OCI-LY7 (cell line): ENCODE results near the gene GP5. TPM values are rescaled to one million over a fixed set of nuclear protein-coding genes. Genes with fewer than 3 reads are reported as not detected.

Experiments used
- BruUV-seq: library from RNA; stranded (reverse); fragments of 400-500 nt; replicated peaks from 2 replicates; lab custom pipeline; 2021; lab: Mats Ljungman, UMichigan
- CTCF ChIA-PET: fragments of 300-600 bp; sonication (Branson Sonifier 250); formaldehyde crosslinking; loops from one replicate; lab custom pipeline; 2022; ENCODE audit warnings: antibody characterized with exemption; ENCODE audit not compliant: unreplicated experiment; lab: Charles Lee
- POLR2A ChIA-PET: fragments of 300-600 bp; sonication (Branson Sonifier 250); formaldehyde crosslinking; loops from one replicate; lab custom pipeline; 2022; ENCODE audit warnings: antibody characterized with exemption; lab: Charles Lee
- DNase-seq: peaks from one replicate; pipeline ENCODE4 v3.0.0-alpha.2; 2015; ENCODE audit warnings: low spot score
- H2AFZ ChIP-seq: fragments of 200-600 bp; sonication (generic), shearing (Covaris generic); 2 replicates; pipeline ENCODE4 v1.6.1; 2014; ENCODE audit warnings: mild to moderate bottlenecking, antibody characterized with exemption, low read length, moderate library complexity
- H3K27ac ChIP-seq: fragments of 200-600 bp; sonication (generic); 2 replicates; pipeline ENCODE4 v1.5.1; 2014; ENCODE audit warnings: mixed run types, low read depth, mild to moderate bottlenecking, moderate library complexity, low read length, inconsistent platforms; ENCODE audit not compliant: poor library complexity, severe bottlenecking
- H3K36me3 ChIP-seq: fragments of 200-600 bp; sonication (generic); 2 replicates; pipeline ENCODE4 v1.6.1; 2014; ENCODE audit warnings: mild to moderate bottlenecking, antibody characterized with exemption, low read length, moderate library complexity, mixed read lengths; ENCODE audit not compliant: insufficient read depth
- H3K4me1 ChIP-seq: fragments of 200-600 bp; sonication (generic); 2 replicates; pipeline ENCODE4 v1.5.1; 2014; ENCODE audit warnings: mild to moderate bottlenecking, low read length; ENCODE audit not compliant: insufficient read depth, poor library complexity, severe bottlenecking
- H3K4me2 ChIP-seq: fragments of 200-600 bp; sonication (generic); 2 replicates; pipeline ENCODE4 v1.6.1; 2014; ENCODE audit warnings: mild to moderate bottlenecking, low read length
- H3K4me3 ChIP-seq: fragments of 200-600 bp; sonication (generic); 2 replicates; pipeline ENCODE4 v1.5.1; 2014; ENCODE audit warnings: mild to moderate bottlenecking, low read depth, low read length; ENCODE audit not compliant: poor library complexity, severe bottlenecking
- H3K79me2 ChIP-seq: fragments of 200-600 bp; sonication (generic); 2 replicates; pipeline ENCODE4 v1.6.1; 2016; ENCODE audit warnings: low read depth, mild to moderate bottlenecking, low read length, moderate library complexity, mixed read lengths; ENCODE audit not compliant: insufficient read depth
- H3K9me2 ChIP-seq: fragments of 200-600 bp; sonication (generic); 2 replicates; pipeline ENCODE4 v1.6.1; 2016; ENCODE audit warnings: mild to moderate bottlenecking, low read length, mixed read lengths; ENCODE audit not compliant: insufficient read depth
- H3K9me3 ChIP-seq: fragments of 200-600 bp; sonication (generic); 2 replicates; pipeline ENCODE4 v1.6.1; 2014; ENCODE audit warnings: mild to moderate bottlenecking, mixed run types, low read length, mixed read lengths
- H4K20me1 ChIP-seq: fragments of 200-600 bp; sonication (generic); 2 replicates; pipeline ENCODE4 v1.6.1; 2014; ENCODE audit warnings: mild to moderate bottlenecking, antibody characterized with exemption, low read length, moderate library complexity, mixed read lengths; ENCODE audit not compliant: insufficient read depth
- EZH2phosphoT487 ChIP-seq: fragments of 200-600 bp; sonication (generic); IDR thresholded peaks from 2 replicates; pipeline ENCODE4 v1.6.1; 2018; ENCODE audit warnings: low read depth, borderline replicate concordance, mild to moderate bottlenecking, mixed run types, antibody characterized with exemption, low read length, moderate library complexity, mixed read lengths
- intact Hi-C: fragments of 100-400 bp; cut with micrococcal nuclease; formaldehyde crosslinking; loops from one replicate; pipeline ENCODE4 v1.10.0; 2022; ENCODE audit not compliant: unreplicated experiment
- total RNA-seq, 2 experiments: library from RNA; depleted of rRNA in 1 of 2; stranded (reverse); fragments of >200 nt in 1 of 2; shearing (Covaris generic) in 1 of 2; gene quantifications; 2 replicates each; pipeline ENCODE4 v1.2.3, GENCODE V29; 2014 to 2022
- TF ChIP-seq, protein P1 (sequence below): fragments of 200-600 bp; sonication (generic); conservative IDR thresholded peaks from 2 replicates; pipeline ENCODE4 v1.5.1; 2014; ENCODE audit warnings: mild to moderate bottlenecking, antibody characterized with exemption, low read length, moderate library complexity, mixed read lengths

The GP5 gene
- total RNA-seq, 2 experiments from 2014 or later, result 0.03 TPM; not detected in 1

DNA sequence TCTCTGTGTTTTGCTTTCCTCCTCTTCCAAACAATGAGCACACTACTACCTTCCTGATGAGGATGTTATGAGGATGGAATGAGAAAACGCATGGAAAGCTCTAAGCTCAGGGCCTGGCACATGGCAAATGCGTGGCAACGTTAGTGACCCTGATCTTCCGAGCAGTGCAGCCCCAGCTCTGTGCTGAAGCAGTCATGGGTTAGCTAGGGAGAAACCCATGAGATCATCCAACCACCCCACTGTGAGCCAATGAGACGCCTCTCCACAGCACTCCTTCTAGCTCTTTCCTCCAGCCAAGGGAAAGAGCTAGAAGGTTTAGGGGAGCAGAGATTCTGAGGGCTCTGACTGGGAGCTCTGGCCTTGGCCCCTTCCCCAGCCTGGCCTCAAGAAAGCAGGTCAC lies 52.4 kb downstream of the GP5 start:
- Histone ChIP-seq H3K9me2 (no peaks in the 10 kb centered on the region), H3K9me3 (no peaks in the 10 kb centered on the region), H3K4me1 (no peaks in the 10 kb centered on the region), H3K4me2 (no peak overlapping the region), H4K20me1 (no peaks in the 10 kb centered on the region), H3K36me3 (no peaks in the 10 kb centered on the region), H3K4me3 (no peak overlapping the region), H3K79me2 (no peaks in the 10 kb centered on the region), H2AFZ (no peak overlapping the region), H3K27ac (no peak overlapping the region)
- ChIA-PET CTCF (no interaction called here), POLR2A (interaction anchor here (1.4 kb wide), 1 partner anchor 9 kb away, joined by 4 read pairs; no protein-coding TSS in a partner anchor)
- TF ChIP-seq, protein P1, sequence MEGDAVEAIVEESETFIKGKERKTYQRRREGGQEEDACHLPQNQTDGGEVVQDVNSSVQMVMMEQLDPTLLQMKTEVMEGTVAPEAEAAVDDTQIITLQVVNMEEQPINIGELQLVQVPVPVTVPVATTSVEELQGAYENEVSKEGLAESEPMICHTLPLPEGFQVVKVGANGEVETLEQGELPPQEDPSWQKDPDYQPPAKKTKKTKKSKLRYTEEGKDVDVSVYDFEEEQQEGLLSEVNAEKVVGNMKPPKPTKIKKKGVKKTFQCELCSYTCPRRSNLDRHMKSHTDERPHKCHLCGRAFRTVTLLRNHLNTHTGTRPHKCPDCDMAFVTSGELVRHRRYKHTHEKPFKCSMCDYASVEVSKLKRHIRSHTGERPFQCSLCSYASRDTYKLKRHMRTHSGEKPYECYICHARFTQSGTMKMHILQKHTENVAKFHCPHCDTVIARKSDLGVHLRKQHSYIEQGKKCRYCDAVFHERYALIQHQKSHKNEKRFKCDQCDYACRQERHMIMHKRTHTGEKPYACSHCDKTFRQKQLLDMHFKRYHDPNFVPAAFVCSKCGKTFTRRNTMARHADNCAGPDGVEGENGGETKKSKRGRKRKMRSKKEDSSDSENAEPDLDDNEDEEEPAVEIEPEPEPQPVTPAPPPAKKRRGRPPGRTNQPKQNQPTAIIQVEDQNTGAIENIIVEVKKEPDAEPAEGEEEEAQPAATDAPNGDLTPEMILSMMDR, result no peak
- TF ChIP-seq EZH2phosphoT487, result no peak
- no peak for DNase-seq
- BruUV-seq, result no TSS peak
- intact Hi-C loops, result no loop called here

DNA sequence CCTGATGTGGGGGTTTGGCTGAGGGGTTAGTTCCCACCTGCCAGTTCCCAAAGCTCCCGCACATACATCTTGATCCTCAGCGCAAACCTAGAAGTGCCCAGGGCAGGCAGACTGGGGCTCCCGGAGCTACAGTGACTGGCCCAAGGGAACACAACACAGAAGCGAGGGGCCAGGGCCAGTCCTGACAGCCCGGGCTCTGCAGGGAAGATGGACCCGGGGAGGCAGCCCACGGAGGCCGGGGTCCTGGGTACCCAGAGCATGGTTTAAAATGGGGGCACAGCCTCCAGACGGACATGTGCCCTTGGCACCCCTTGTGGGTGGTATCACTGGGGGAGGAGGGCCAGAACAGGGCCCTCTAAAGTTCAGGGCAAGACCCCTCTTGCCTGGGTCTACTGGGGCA lies 53.0 kb downstream of the GP5 start:
- Histone ChIP-seq H3K27ac (no peak overlapping the region), H3K9me2 (no peaks in the 10 kb centered on the region), H3K4me1 (no peaks in the 10 kb centered on the region), H3K36me3 (no peaks in the 10 kb centered on the region), H2AFZ (no peak overlapping the region), H3K9me3 (no peaks in the 10 kb centered on the region), H4K20me1 (no peaks in the 10 kb centered on the region), H3K4me2 (no peak overlapping the region), H3K79me2 (no peaks in the 10 kb centered on the region), H3K4me3 (no peak overlapping the region)
- BruUV-seq, result no TSS peak
- intact Hi-C loops, result no loop called here
- TF ChIP-seq, protein P1, result no peak
- TF ChIP-seq EZH2phosphoT487, result no peak
- POLR2A ChIA-PET, result interaction anchor here (0.5 to 1.4 kb wide), 2 partner anchors 10 to 648 kb away, joined by 4 to 5 read pairs; no protein-coding TSS in a partner anchor
- CTCF ChIA-PET, result no interaction called here
- DNase-seq, result no peak

Other genes starting within 250 kb of the GP5 start
- gene CPN2, start 47.9 kb downstream of the GP5 start, total RNA-seq (2014; rRNA removed; shearing (Covaris generic)), result not detected in 2 replicates
- gene CPN2, start 47.9 kb downstream of the GP5 start, total RNA-seq (2022), result not detected in 2 replicates
- gene LRRC15, start 29.5 kb downstream of the GP5 start, total RNA-seq (2014; rRNA removed; shearing (Covaris generic)), result not detected in 2 replicates
- gene LRRC15, start 29.5 kb downstream of the GP5 start, total RNA-seq (2022), result not detected in 2 replicates
- 84.5 and 103 TPM in 2 replicates for gene ATP13A3, start 87.7 kb upstream of the GP5 start, total RNA-seq (2014; rRNA removed; shearing (Covaris generic))
- gene ATP13A3, start 87.7 kb upstream of the GP5 start, total RNA-seq (2022), result 69.5 and 79.5 TPM in 2 replicates
- gene TMEM44, start 234.2 kb upstream of the GP5 start, total RNA-seq (2014; rRNA removed; shearing (Covaris generic)), result 8.8 and 9.6 TPM in 2 replicates
- gene TMEM44, start 234.2 kb upstream of the GP5 start, total RNA-seq (2022), result 22.9 and 25.7 TPM in 2 replicates